GM13976 (cell line): Measurements from ENCODE around the gene CABS1.

Source experiments
- DNase-seq: peaks from one replicate; pipeline ENCODE4 v3.0.0; 2012; ENCODE audit warnings: low spot score
- CTCF ChIP-seq: IDR thresholded peaks from 2 replicates; pipeline ENCODE4 v1.5.1; 2012; ENCODE audit warnings: borderline replicate concordance, mild to moderate bottlenecking; ENCODE audit not compliant: insufficient read depth; ENCODE audit errors: extremely low read depth, missing control alignments, control extremely low read depth
- in situ Hi-C: fragments of 300-500 bp; cut with MboI; formaldehyde crosslinking; loops from one replicate; pipeline ENCODE4 v1.12.0; 2022; ENCODE audit warnings: low sequenced_read_pairs, mixed read lengths, inconsistent platforms; ENCODE audit not compliant: unreplicated experiment

The CABS1 gene

GRCh38 chr4:70303090-70303489, 31.7 kb upstream of the CABS1 start:
- no peak for TF ChIP-seq CTCF
- in situ Hi-C loops = no loop called here
- no peak for DNase-seq

GRCh38 chr4:70305601-70306000, 29.2 kb upstream of the CABS1 start:
- no peak for TF ChIP-seq CTCF
- no peak for DNase-seq
- in situ Hi-C loops = no loop called here

- TF ChIP-seq CTCF = no peak
- in situ Hi-C loops = no loop called here
- no peak for DNase-seq
Measured at GRCh38 chr4:70306076-70306475, 28.7 kb upstream of the CABS1 start.

- no peak for TF ChIP-seq CTCF
- no peak for DNase-seq
- in situ Hi-C loops = no loop called here
Measured at GRCh38 chr4:70313736-70314135, 21.0 kb upstream of the CABS1 start.

- in situ Hi-C loops = no loop called here
- DNase-seq = no peak
Measured at GRCh38 chr4:70315928-70316327, 18.9 kb upstream of the CABS1 start.

GRCh38 chr4:70326052-70326451, 8.7 kb upstream of the CABS1 start:
- no peak for DNase-seq
- in situ Hi-C loops = no loop called here
- no peak for TF ChIP-seq CTCF

More at GRCh38 chr4:70315928-70316327, 18.9 kb upstream of the CABS1 start:
- TF ChIP-seq CTCF = no peak

GRCh38 chr4:70336043-70336442, 1.3 kb downstream of the CABS1 start:
- in situ Hi-C loops = no loop called here
- no peak for DNase-seq

More at GRCh38 chr4:70336043-70336442, 1.3 kb downstream of the CABS1 start:
- TF ChIP-seq CTCF = no peak
